Loucy (cell line): ENCODE data around the gene TRAP1.

Source experiments
- CTCF ChIP-seq: fragments of 200-600 bp; sonication (generic); conservative IDR thresholded peaks from 2 replicates; pipeline ENCODE4 v1.5.1; 2014; ENCODE audit warnings: mild to moderate bottlenecking, antibody characterized with exemption, low read length
- EZH2phosphoT487 ChIP-seq: fragments of 200-600 bp; IDR thresholded peaks from 2 replicates; pipeline ENCODE4 v1.6.1; 2018; ENCODE audit warnings: antibody characterized with exemption, mild to moderate bottlenecking, moderate library complexity, borderline replicate concordance

GRCh38 chr16:3650631-3651265, 66.6 kb downstream of the TRAP1 start:
- no peak for TF ChIP-seq CTCF
- TF ChIP-seq EZH2phosphoT487 = no peak
